ENCODE results near the gene HOXA1.

GRCh38 chr7:27116031-27116961 lies 20.5 kb upstream of the HOXA1 start:
- TF ChIP-seq RCOR1 (IDR thresholded peaks at IDR 0.05; ENCODE audit: insufficient replicate concordance, low read length) (no peak), USF2 (IDR thresholded peaks at IDR 0.05; ENCODE audit: low read depth, low read length) (no peak), CTCF (conservative IDR thresholded peaks at IDR 0.05; ENCODE audit: low read depth, low read length) (no peak), FOS (IDR thresholded peaks at IDR 0.05; ENCODE audit: low read depth, low read length) (no peak), CEBPB (IDR thresholded peaks at IDR 0.05; ENCODE audit: low read depth, low read length) (no peak), POLR2A (IDR thresholded peaks at IDR 0.05; ENCODE audit: low read depth, low read length) (peak; percentile 65), RAD21 (IDR thresholded peaks at IDR 0.05; ENCODE audit: low read length) (no peak), BHLHE40 (IDR thresholded peaks at IDR 0.05; ENCODE audit: low read depth, low read length) (no peak), CHD1 (IDR thresholded peaks at IDR 0.05; ENCODE audit: low read depth, low read length) (peak; percentile 76; the same call in 1 of the 2 replicates), MXI1 (IDR thresholded peaks at IDR 0.05; ENCODE audit: borderline replicate concordance, low read depth, low read length) (no peak), MAFK (IDR thresholded peaks at IDR 0.05; ENCODE audit: low read depth, low read length) (no peak), RFX5 (IDR thresholded peaks at IDR 0.05; ENCODE audit: low read depth, low read length) (no peak), MAZ (IDR thresholded peaks at IDR 0.05; ENCODE audit: borderline replicate concordance, low read depth, low read length) (no peak)

Measured in IMR-90 (cell line).